ENCODE data around the gene COX7A2L. TPM values are rescaled to one million over a fixed set of nuclear protein-coding genes. Genes with fewer than 3 reads are reported as not detected.
"Not testable (repeated sequence)": the region's sequence is repeated elsewhere in the genome, so short reads cannot be mapped to it uniquely, and the experiment has no call there.

COX7A2L gene
- total RNA-seq, 1 experiment from 2014 or later = 144 TPM

DNA sequence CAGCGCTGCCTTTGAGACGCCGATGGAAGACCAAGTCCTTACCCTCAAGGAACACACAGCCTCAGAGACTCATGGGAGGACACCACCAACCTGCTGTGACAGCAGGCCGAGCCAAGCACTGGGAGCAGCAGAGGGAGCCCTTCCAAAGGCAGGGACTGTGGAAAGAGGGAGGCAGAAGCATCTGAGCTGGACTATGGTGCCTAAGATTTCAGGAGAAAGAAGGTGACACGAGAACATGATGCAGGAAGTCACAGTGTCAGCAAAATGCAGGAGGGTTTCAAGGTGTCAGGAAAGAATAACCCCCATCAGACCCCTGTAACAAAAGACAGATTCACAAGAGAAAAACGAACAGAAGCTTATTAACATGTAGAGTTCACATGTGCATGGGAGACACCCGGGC lies 24.2 kb upstream of the COX7A2L start:
- Histone ChIP-seq H4K20me1 (ENCODE audit: insufficient read depth) (no peaks in the 10 kb centered on the region), H3K36me3 (ENCODE audit: low read depth) (no peaks in the 10 kb centered on the region), H2AFZ (no peak overlapping the region), H3K79me2 (ENCODE audit: low read depth) (no peaks in the 10 kb centered on the region), H3K27ac (no peak overlapping the region), H3F3A (ENCODE audit: insufficient read depth, low read depth) (no peaks in the 10 kb centered on the region), H3K4me3 (no peak overlapping the region), H3K4me1 (replicated peaks; ENCODE audit: insufficient read depth) (no peaks in the 10 kb centered on the region), H3K27me3 (ENCODE audit: insufficient read depth, low read depth) (no peaks in the 10 kb centered on the region), H3K4me2 (no peak overlapping the region), H3K9me2 (ENCODE audit: insufficient read depth) (no peaks in the 10 kb centered on the region), H3K9me3 (ENCODE audit: insufficient read depth, low read depth) (no peaks in the 10 kb centered on the region)
- ChIA-PET POLR2A (ENCODE audit: unreplicated experiment) (interaction anchor here (0.6 kb wide), 1 partner anchor 328 kb away, joined by 5 read pairs; no protein-coding TSS in a partner anchor), CTCF (interaction anchor here (0.6 to 0.7 kb wide), 4 partner anchors 18 to 298 kb away, joined by 3 to 13 read pairs (median 8); no protein-coding TSS in a partner anchor)
- TF ChIP-seq, protein P1, sequence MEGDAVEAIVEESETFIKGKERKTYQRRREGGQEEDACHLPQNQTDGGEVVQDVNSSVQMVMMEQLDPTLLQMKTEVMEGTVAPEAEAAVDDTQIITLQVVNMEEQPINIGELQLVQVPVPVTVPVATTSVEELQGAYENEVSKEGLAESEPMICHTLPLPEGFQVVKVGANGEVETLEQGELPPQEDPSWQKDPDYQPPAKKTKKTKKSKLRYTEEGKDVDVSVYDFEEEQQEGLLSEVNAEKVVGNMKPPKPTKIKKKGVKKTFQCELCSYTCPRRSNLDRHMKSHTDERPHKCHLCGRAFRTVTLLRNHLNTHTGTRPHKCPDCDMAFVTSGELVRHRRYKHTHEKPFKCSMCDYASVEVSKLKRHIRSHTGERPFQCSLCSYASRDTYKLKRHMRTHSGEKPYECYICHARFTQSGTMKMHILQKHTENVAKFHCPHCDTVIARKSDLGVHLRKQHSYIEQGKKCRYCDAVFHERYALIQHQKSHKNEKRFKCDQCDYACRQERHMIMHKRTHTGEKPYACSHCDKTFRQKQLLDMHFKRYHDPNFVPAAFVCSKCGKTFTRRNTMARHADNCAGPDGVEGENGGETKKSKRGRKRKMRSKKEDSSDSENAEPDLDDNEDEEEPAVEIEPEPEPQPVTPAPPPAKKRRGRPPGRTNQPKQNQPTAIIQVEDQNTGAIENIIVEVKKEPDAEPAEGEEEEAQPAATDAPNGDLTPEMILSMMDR (conservative IDR thresholded peaks at IDR 0.05) = peak; percentile 46
- TF ChIP-seq EZH2 (IDR thresholded peaks at IDR 0.05; ENCODE audit: low read depth) = no peak
- no TSS peak for BruUV-seq (replicated peaks)
- intact Hi-C loops (cut with micrococcal nuclease; ENCODE audit: unreplicated experiment) = loop anchor here (2.0 kb wide), 1 partner anchor 278 kb away; no protein-coding TSS in a partner anchor
- peak; percentile 26 to 28 for DNase-seq

DNA sequence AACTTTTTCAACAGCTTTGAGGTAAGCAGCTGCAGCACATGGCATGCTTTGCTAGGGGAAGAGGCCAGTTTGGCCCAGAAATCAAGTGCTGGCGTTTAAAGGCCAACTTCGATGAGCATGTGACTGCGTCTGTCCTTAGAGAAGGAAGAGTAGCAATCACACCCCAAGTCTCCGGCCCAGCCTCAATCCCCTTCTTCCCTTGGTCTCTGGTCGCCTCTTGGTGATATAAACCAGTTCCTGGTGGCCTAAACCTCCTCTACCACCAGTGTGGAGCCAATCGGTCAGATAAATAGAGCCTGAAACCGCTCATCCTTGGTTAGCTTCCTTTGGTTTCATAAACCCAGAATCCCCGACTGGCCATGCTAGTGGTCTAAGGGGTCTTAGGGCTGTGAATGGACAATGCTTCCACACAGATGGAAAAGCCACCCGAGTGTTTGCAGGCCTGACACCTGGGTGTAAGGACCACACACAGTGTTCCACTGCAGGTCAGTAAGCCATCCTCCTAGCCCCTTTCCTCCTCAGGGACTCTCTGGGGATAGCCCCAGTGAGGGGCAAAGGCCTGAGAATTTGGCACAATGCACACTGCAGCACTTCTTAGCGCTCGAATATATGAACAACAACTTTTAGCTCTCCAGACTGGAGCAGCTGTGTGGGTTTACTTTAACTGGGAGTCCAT lies 23.0 kb upstream of the COX7A2L start:
- Histone ChIP-seq H3K9me3 (ENCODE audit: insufficient read depth, low read depth) (no peaks in the 10 kb centered on the region), H3K79me2 (ENCODE audit: low read depth) (no peaks in the 10 kb centered on the region), H3K27me3 (ENCODE audit: insufficient read depth, low read depth) (no peaks in the 10 kb centered on the region), H3K4me3 (no peak overlapping the region), H3K36me3 (ENCODE audit: low read depth) (no peaks in the 10 kb centered on the region), H2AFZ (no peak overlapping the region), H3K4me2 (no peak overlapping the region), H4K20me1 (ENCODE audit: insufficient read depth) (no peaks in the 10 kb centered on the region), H3K27ac (no peak overlapping the region), H3F3A (ENCODE audit: insufficient read depth, low read depth) (no peaks in the 10 kb centered on the region), H3K9me2 (ENCODE audit: insufficient read depth) (no peaks in the 10 kb centered on the region), H3K4me1 (replicated peaks; ENCODE audit: insufficient read depth) (no peaks in the 10 kb centered on the region)
- TF ChIP-seq, protein P1 (conservative IDR thresholded peaks at IDR 0.05) = no peak
- ChIA-PET CTCF (interaction anchor here (0.5 kb wide), 1 partner anchor 37 kb away, joined by 3 read pairs; no protein-coding TSS in a partner anchor), POLR2A (ENCODE audit: unreplicated experiment) (no interaction called here)
- intact Hi-C loops (cut with micrococcal nuclease; ENCODE audit: unreplicated experiment) = loop anchor here (2.0 kb wide), 1 partner anchor 279 kb away; no protein-coding TSS in a partner anchor
- BruUV-seq (replicated peaks) = no TSS peak
- DNase-seq = peak in 1 of 2 experiments; percentile 30

DNA sequence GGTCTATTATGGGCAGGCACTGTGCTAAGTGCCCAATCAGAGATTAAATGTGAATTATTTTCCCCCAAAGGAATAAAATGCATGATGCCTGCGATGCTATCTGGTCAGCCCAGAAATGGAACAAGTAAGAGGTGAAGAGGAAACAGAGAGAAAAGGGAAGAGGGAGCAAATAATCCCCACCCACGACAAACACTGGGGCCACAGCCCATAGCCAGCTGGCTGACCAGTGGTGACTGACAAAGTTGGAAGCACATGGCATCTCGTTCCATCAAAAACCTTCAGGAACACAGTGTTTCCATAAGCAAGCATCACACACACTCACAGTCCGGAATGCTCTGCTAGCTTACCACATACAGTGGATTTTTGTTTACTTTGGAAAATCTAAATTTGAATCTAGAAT lies 21.1 kb upstream of the COX7A2L start:
- H4K20me1 ChIP-seq (ENCODE audit: insufficient read depth) = no peaks in the 10 kb centered on the region
- no peak overlapping the region for H3K4me2 ChIP-seq
- ChIA-PET POLR2A (ENCODE audit: unreplicated experiment) (no interaction called here), CTCF (no interaction called here)
- no peaks in the 10 kb centered on the region for H3K9me3 ChIP-seq (ENCODE audit: insufficient read depth, low read depth)
- TF ChIP-seq EZH2 (IDR thresholded peaks at IDR 0.05; ENCODE audit: low read depth) = no peak
- TF ChIP-seq, protein P1 (conservative IDR thresholded peaks at IDR 0.05) = no peak
- no peaks in the 10 kb centered on the region for H3K27me3 ChIP-seq (ENCODE audit: insufficient read depth, low read depth)
- BruUV-seq (replicated peaks) = no TSS peak
- intact Hi-C loops (cut with micrococcal nuclease; ENCODE audit: unreplicated experiment) = no loop called here
- H3K4me3 ChIP-seq = no peak overlapping the region
- no peaks in the 10 kb centered on the region for H3K4me1 ChIP-seq (replicated peaks; ENCODE audit: insufficient read depth)
- no peaks in the 10 kb centered on the region for H3K36me3 ChIP-seq (ENCODE audit: low read depth)
- DNase-seq = peak in 1 of 2 experiments; percentile 28
- no peak overlapping the region for H2AFZ ChIP-seq
- no peak overlapping the region for H3K27ac ChIP-seq
- no peaks in the 10 kb centered on the region for H3F3A ChIP-seq (ENCODE audit: insufficient read depth, low read depth)
- no peaks in the 10 kb centered on the region for H3K9me2 ChIP-seq (ENCODE audit: insufficient read depth)
- H3K79me2 ChIP-seq (ENCODE audit: low read depth) = no peaks in the 10 kb centered on the region

DNA sequence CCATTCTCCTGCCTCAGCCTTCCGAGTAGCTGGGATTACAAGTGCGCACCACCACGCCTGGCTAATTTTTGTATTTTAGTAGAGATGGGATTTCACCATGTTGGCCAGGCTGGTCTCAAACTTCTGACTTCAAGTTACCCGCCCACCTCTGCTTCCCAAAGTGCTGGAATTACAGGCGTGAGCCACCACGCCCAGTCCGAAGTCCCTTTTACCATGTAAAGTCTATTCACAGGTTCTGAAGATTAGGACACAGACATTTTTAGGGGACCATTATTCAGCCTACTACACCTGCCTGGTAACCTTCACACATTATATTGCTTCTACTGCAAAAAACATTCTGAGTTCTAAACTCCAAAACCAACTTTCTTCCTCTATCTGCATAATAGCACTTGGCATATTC lies 19.0 kb upstream of the COX7A2L start:
- DNase-seq; intact Hi-C loops (cut with micrococcal nuclease; ENCODE audit: unreplicated experiment); H3K4me2 ChIP-seq; H3K9me2 ChIP-seq (ENCODE audit: insufficient read depth); H3K4me3 ChIP-seq; BruUV-seq (replicated peaks); H3K36me3 ChIP-seq (ENCODE audit: low read depth); H3F3A ChIP-seq (ENCODE audit: insufficient read depth, low read depth); H3K4me1 ChIP-seq (replicated peaks; ENCODE audit: insufficient read depth); H4K20me1 ChIP-seq (ENCODE audit: insufficient read depth); H3K27me3 ChIP-seq (ENCODE audit: insufficient read depth, low read depth); H3K9me3 ChIP-seq (ENCODE audit: insufficient read depth, low read depth); CTCF ChIA-PET; H3K27ac ChIP-seq; H3K79me2 ChIP-seq (ENCODE audit: low read depth); H2AFZ ChIP-seq: not testable (repeated sequence)
- POLR2A ChIA-PET (ENCODE audit: unreplicated experiment) = interaction anchor here (0.6 kb wide), 1 partner anchor 17 kb away, joined by 4 read pairs; no protein-coding TSS in a partner anchor
